Activated T-cell treated with anti-CD3 and anti-CD28 coated beads, Interleukin-2, amount 50 U/mL, for 1 hour (primary cell): ENCODE data around the gene CNTROB.

Experiments
- DNase-seq: peaks from one replicate; pipeline ENCODE4 v3.0.0-alpha.2; 2020

The CNTROB gene

GRCh38 chr17:7931709-7932482 is at the start of gene CNTROB, which contains the start of gene TRAPPC1:
Gene CNTROB, plus strand, starts transcription at chr17:7932206. Its CDS starts 874 bp downstream, at chr17:7933080.
Gene TRAPPC1, minus strand, starts transcription at chr17:7931946. Its CDS starts 117 bp downstream, at chr17:7931829.
- DNase-seq: peak; percentile 98

GRCh38 chr17:7882629-7883028 is 49.4 kb upstream of the CNTROB start:
- no peak for DNase-seq

- DNase-seq: peak; percentile 45
Measured at GRCh38 chr17:7883781-7884386, 48.1 kb upstream of the CNTROB start.

- DNase-seq: peak; percentile 66
Measured at GRCh38 chr17:7884581-7885366, 47.2 kb upstream of the CNTROB start.

GRCh38 chr17:7885367-7886226 is 46.4 kb upstream of the CNTROB start:
- peak; percentile 56 for DNase-seq

- peak; percentile 72 for DNase-seq
Measured at GRCh38 chr17:7886227-7887037, 45.6 kb upstream of the CNTROB start.

- no peak for DNase-seq
Measured at GRCh38 chr17:7887038-7887481, 44.9 kb upstream of the CNTROB start.

- DNase-seq: peak; percentile 82
Measured at GRCh38 chr17:7887482-7888183, 44.4 kb upstream of the CNTROB start.

- DNase-seq: peak; percentile 58
Measured at GRCh38 chr17:7888184-7888920, 43.7 kb upstream of the CNTROB start, which contains the start of gene CHD3. Gene CHD3, plus strand, starts transcription at chr17:7888789. Its CDS starts 212 bp downstream, at chr17:7889001.

GRCh38 chr17:7889166-7889955 is 42.6 kb upstream of the CNTROB start:
- peak; percentile 40 for DNase-seq

GRCh38 chr17:7893187-7893880 is 38.7 kb upstream of the CNTROB start:
- no peak for DNase-seq

GRCh38 chr17:7894226-7894625 is 37.8 kb upstream of the CNTROB start:
- DNase-seq: no peak

- DNase-seq: no peak
Measured at GRCh38 chr17:7894866-7895265, 37.1 kb upstream of the CNTROB start.

GRCh38 chr17:7897090-7897489 is 34.9 kb upstream of the CNTROB start:
- DNase-seq: no peak

- DNase-seq: no peak
Measured at GRCh38 chr17:7897773-7898172, 34.2 kb upstream of the CNTROB start.

GRCh38 chr17:7903154-7904103 is 28.6 kb upstream of the CNTROB start:
- no peak for DNase-seq

GRCh38 chr17:7909089-7909488 is 22.9 kb upstream of the CNTROB start:
- DNase-seq: no peak
